ENCODE results near the gene SPTBN4. TPM values are rescaled to one million over a fixed set of nuclear protein-coding genes. Genes with fewer than 3 reads are reported as not detected.

SPTBN4 gene
- polyA plus RNA-seq, 3 donors, result 0.65 to 1.8 (median 1.4) TPM

Other genes with a start within 250 kb of the SPTBN4 start
- gene TTC9B, start 248.6 kb upstream of the SPTBN4 start, polyA plus RNA-seq (ENCODE audit: insufficient read length in 3 of 3), result under 1 TPM in 1 of 3 donors, not detected in 2; 0.16 TPM
- 1 to 10 TPM in 1 of 3 donors, under 1 TPM in 2; 0.68 to 1.1 (median 0.79) TPM for gene CCNP, start 240.3 kb upstream of the SPTBN4 start, polyA plus RNA-seq (ENCODE audit: insufficient read length in 3 of 3)
- 100 to 1,000 TPM; 119 to 133 (median 126) TPM for gene AKT2, start 181.7 kb upstream of the SPTBN4 start, polyA plus RNA-seq (ENCODE audit: insufficient read length in 3 of 3)
- gene C19orf47, start 118.6 kb upstream of the SPTBN4 start, polyA plus RNA-seq (ENCODE audit: insufficient read length in 3 of 3), result 1 to 10 TPM; 8.4 to 9.4 (median 9.4) TPM
- 100 to 1,000 TPM; 187 to 224 (median 209) TPM for gene PLD3, start 118.3 kb upstream of the SPTBN4 start, polyA plus RNA-seq (ENCODE audit: insufficient read length in 3 of 3)
- under 1 TPM; 0.04 to 0.16 (median 0.07) TPM for gene HIPK4, start 76.8 kb upstream of the SPTBN4 start, polyA plus RNA-seq (ENCODE audit: insufficient read length in 3 of 3)
- gene PRX, start 53.6 kb upstream of the SPTBN4 start, polyA plus RNA-seq (ENCODE audit: insufficient read length in 3 of 3), result 10 to 100 TPM; 10.6 to 11.9 (median 11.1) TPM
- 1 to 10 TPM; 6.7 to 8.6 (median 7.4) TPM for gene SERTAD1, start 41.0 kb upstream of the SPTBN4 start, polyA plus RNA-seq (ENCODE audit: insufficient read length in 3 of 3)
- gene SERTAD3, start 22.7 kb upstream of the SPTBN4 start, polyA plus RNA-seq (ENCODE audit: insufficient read length in 3 of 3), result 10 to 100 TPM; 34.1 to 40.8 (median 37.5) TPM
- gene BLVRB, start 1.3 kb upstream of the SPTBN4 start, polyA plus RNA-seq (ENCODE audit: insufficient read length in 3 of 3), result 10 to 100 TPM; 38.2 to 44.1 (median 39.8) TPM
- 10 to 100 TPM; 31.2 to 43.4 (median 40.5) TPM for gene SHKBP1, start 109.9 kb downstream of the SPTBN4 start, polyA plus RNA-seq (ENCODE audit: insufficient read length in 3 of 3)
- gene LTBP4, start 134.4 kb downstream of the SPTBN4 start, polyA plus RNA-seq (ENCODE audit: insufficient read length in 3 of 3), result 100 to 1,000 TPM; 146 to 189 (median 159) TPM
- 1 to 10 TPM; 8.0 to 9.5 (median 8.6) TPM for gene NUMBL, start 223.7 kb downstream of the SPTBN4 start, polyA plus RNA-seq (ENCODE audit: insufficient read length in 3 of 3)
- 10 to 100 TPM; 30.3 to 32.6 (median 30.9) TPM for gene COQ8B, start 249.9 kb downstream of the SPTBN4 start, polyA plus RNA-seq (ENCODE audit: insufficient read length in 3 of 3)